HG03097 (cell line): Measurements from ENCODE around the gene ATP6V1B1.
A peak's percentile ranks its signal among the peaks of the same experiment; 100 is the strongest.
"Not testable (repeated sequence)": the region's sequence is repeated elsewhere in the genome, so short reads cannot be mapped to it uniquely, and the experiment has no call there.

Source experiments
- ATAC-seq: cut with Tn5 transposase; IDR thresholded peaks from one replicate; pipeline ENCODE4 v1.9.1; 2021; ENCODE audit not compliant: unreplicated experiment, low FRiP score

ATP6V1B1 gene

DNA sequence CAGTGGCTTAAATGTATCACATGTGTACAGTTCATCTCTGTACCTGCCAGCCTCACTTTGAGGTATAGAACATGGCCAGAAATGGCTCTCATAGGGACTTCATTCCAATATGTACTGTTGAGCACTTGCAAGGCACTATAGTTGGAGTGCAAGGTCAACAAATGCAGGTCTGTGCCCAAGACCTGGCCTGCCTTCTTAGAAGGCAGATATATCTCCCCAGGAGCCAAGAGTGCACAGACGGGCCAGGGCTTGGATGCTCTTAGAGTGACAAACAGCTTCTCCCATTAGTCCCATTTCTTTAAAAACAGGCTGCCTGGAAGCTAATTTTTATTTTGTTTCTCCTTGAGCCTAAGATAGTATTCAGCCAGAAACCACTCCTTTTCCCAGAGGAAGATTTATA is 51.7 kb downstream of the ATP6V1B1 start:
- no peak for ATAC-seq

DNA sequence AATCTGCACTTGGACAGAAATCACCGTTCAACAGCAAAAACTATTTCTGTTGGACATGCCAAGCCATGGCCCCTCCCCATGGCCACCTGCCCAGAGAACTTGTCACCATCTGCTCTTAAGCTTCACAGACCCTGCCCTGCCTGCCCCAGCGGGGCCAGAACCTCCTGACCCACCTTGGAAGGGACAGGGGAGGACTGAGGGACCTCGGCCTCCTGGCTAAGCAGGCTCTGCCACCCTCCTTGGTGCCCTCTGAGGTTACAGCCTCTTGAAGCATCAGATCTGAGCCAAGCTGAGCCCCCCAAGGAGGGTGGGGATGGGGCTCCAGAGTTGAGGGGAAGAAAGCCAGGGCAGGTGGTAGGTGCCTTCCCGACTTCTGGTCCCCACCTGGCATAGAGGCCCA is 52.5 kb downstream of the ATP6V1B1 start:
- ATAC-seq: no peak

DNA sequence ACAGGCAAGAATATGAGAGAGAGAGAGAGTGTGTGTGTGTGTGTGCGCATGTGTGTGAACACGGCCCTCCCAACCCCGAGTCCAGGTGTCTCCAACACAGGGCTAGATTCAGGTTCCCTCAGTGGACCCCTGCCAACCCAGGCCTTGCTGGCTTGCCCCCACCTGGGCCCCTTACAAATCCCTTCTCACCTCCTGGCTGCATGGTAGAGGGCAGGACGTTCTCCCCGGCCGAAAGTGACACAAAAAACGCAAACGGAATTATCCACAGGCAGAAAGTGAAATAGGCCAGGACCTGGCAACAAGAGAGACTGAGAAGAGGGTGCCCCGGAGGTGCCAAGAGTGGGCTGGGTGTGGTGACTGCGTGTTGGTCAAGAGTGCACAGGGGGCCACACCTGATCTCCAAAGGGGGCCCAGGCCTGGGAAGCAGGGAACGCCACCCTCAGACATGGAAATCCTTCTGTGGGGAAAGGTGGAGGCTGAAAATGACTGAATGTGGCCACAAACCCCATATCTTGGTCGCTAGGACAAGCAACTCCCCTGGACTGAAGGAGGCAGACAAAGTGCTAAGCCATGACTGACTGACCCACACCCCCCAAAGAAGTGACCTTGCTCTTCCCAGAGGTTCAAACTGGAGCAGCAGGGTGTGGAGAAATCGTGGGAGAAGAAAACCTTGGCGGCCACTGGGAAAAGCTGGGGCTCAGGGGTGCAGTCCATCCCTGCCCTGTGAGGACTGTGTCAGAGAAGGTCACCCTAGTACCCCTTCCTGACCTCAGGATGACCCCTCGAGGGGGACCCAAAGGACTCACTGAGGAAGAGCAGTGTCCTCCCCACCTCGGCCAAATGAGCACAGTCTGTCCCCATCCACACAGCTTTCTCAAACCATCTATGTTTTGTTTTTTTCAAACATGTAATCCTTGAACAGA is 53.3 kb downstream of the ATP6V1B1 start:
- ATAC-seq: no peak

DNA sequence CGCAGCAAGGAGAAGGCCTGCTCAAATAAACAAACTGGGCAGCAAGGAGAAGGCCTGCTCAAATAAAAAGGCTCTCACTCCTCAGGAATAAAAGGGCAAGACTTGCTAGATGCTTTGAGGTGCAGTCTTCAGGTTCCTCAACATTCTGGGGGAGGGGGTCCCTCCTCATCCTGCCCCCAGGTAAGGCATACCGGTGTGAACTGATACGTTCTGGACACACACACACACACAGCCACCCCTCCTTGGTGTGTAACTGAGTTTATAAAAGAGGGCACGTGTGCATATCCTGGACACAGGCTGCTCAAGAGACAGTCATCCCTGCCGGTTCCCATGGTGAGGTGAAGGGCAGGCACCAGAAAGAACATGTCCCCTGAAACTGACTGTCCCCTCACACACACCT is 54.5 kb downstream of the ATP6V1B1 start:
- no peak for ATAC-seq

DNA sequence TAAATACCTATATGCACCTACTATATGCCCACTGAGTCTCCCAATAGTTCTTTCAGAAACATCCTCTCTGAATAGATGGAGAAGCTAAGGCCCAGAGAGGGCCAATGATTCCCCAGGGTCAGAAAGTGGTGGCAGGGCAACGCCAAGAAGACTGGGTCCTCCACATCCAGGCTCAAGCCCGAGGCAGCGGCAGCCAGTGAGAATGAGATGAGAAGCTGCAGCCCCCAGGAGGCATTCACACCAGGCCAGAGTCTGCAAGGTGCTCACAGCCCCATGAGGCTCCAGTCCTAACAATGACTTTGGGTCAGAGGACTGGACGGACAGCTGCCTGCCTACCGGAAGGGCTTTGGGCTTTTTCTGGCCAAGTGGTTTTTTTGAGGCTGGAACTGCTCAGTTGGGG is 55.4 kb downstream of the ATP6V1B1 start:
- no peak for ATAC-seq

DNA sequence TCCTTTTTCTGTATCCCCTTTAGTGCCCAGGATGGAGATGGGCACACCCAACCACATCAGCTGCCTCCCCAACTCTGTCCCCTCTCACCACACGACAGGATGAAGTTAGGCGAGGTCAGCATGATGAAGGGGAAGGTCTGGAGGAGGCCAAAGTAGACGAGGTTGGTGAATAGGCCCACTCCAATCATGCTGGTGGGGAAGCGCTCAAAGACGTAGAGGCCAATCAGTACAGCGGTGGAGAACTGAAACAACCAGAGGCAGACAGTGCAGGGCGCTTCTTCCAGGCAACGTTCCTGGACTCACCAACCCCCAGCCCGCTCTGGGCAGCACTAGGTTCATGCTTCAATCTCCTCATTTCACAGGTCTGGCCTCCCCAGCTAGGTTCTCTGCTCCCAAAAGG is 56.0 kb downstream of the ATP6V1B1 start:
- no peak for ATAC-seq

DNA sequence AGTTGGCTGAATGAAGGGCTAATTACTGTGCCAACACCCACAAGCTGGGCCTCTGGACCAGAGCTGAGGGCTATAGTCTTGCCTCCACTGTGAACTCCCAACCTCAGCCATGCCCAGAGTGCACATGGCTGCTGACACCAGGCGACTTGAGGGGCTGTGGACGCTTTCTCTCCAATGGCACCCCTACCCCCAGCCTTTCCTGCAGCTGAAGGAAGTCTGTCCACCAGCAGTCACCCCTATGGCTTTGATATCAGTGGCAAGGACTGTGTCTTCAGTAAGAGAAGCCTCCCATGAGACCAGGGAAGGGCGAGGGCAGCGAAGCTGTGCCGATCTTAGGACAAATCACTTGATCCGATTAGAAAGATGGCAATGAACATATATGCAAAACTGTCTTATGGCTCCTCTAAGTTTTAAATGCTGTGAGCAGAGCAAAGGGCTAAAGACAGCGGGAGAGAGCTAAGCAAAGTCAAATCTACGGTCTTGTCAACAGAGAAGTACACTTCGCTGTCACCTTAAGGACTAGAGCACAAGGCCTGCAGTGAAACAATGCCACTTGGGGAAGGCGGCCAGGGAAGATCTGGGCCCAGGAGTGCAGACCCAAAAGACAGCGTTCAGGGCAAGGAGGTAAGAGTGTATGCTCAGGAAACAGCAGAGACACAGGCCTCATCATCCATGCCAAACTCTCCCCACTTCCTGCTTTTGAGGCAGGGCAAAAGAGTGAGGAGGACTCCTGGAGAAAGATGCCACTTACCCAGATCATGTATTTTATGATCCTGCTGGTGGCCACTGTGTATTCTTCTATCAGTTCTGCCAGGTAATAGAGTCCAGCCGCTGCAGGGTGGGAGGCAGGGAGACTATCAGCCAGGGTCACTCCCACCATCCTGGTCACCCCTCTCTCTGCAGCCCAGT is 57.5 kb downstream of the ATP6V1B1 start:
- no peak for ATAC-seq

DNA sequence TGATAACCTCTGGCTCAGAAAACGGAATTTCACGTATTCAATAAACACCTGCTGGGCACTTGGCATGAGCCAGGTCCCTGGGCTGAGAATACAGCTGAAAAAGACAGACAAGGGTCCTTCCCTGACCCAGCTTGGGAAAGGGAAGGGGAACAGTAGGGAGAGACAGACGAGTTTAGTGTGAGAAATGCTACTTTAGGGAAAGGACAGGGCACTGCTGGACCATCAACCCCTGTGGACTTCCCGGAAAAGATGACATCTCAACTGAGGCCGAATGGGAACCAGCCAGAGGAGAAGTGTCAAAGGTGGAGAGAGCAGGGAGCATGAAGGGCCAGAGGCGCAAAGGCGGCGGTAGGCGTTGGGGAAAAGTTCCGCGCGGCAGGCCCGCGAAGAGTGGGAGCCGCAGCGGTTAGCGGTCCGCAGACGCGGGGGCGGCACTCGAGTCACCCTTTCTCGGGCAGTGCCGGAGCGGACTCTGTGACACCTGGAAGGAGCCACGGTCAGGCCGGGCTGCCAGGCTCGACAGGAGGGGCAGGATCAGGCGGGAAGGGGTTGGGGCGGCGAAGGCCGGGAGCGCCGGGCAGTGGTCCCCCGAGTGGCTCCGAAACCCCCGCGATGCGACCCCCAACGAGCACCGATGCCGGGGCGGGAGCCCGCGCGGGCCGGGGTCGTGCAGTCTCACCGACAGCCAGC is 58.5 kb downstream of the ATP6V1B1 start:
- ATAC-seq: peak; percentile 6

DNA sequence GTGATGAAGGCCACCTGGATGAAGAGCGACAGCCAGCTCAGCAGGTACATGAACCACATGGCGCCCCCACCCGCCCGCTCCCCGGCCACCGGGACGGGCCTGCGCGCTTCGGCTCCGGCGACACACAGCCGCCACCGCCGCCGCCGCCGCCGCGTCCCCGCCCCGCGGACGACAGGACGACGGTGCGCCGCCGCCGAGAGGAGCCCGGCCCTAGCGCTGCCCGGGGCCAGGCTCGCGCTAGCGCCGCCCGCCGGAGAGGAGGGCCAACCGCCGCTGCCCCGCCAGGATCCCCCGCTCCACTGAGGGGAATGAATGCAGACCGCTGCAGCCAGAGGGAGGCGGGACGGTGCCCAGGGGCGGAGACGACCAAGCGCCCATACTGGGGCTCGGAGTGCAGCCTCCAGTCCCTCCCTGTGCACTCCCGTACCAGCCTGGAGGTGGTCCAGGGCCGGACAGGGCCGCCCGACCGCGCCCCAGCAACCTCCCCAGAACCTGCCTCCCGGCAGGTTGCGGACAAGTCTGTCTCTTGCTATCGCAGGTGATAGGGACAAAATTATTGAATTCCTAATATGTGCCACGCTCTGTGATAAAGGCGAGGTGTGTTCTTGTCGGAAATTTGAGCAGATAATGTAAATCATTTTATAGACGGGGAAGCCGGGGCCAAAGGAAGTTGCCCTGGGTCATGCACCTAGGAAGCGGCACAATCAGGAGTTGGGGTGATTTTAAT is 59.2 kb downstream of the ATP6V1B1 start, which contains the start of gene TEX261:
Gene TEX261 (minus strand): TSS at position 175 of the 727 bp plus-strand sequence. CDS start 116 bp downstream, at position 59.
- peak; percentile 95 for ATAC-seq

DNA sequence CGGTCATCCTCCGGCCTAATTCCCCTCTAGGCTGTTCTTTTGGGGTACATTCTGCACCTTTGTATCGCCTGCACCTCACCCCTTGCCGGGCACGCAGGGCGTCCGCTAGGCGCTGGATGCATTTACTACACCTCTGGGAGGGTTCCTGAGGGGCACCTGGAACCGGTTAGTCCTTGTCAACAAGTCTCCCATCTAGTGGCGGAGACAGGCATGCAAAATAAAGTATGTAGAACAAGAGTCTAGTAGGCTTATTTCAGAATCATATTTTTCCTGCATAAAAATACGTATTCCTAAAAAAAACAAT is 59.7 kb downstream of the ATP6V1B1 start:
- ATAC-seq: peak; percentile 37

DNA sequence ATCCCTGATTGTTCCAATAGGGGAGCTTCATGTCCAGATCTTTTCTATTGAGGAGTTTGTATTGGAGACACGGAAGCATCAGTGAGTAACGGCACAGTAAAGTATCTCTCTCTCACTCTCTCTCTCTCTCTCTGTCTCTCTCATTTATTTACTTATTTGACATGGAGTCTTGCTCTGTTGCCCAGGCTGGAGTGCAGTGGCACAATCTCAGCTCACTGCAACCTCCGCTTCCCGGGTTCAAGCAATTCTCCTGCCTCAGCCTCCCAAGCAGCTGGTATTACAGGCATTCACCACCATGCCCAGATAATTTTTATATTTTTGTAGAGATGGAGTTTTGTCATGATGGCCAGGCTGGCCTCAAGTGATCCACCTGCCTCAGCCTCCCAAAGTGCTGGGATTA is 63.2 kb downstream of the ATP6V1B1 start:
- not testable (repeated sequence) for ATAC-seq

DNA sequence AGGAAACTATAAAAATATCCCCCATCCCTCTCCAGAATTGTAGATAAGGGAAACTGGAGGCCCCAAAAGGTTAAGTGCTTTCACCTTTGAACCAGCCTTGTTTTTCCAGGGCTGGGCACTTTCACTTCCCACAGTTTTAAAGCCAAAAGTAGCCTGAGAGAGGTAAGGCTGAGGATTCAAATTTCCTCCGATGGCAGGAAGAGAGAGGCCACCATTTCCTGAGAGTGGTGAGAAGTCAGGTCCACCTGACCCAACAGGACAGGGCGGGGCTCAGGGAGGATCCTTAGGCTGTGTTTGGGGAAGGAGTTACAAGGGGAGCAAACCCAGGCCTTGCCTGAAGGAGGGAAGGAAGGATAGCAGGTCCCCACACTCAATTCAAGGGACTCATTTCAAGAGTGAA is 63.7 kb downstream of the ATP6V1B1 start:
- no peak for ATAC-seq

DNA sequence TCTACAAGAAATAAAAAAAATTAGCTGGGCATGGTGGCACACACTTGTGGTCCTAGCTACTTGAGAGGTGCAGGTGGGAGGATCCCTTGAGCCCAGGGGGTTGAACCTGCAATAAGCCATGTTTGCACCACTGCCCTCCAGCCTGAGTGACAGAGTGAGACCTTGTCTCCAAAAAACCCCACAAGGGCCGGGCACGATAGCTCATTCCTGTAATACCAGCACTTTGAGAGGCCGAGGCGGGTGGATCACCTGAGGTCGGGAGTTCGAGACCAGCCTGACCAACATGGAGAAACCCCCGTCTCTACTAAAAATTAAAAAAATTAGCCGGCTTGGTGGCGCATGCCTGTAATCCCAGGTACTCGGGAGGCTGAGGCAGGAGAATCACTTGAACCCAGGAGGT is 64.2 kb downstream of the ATP6V1B1 start:
- ATAC-seq: not testable (repeated sequence)

DNA sequence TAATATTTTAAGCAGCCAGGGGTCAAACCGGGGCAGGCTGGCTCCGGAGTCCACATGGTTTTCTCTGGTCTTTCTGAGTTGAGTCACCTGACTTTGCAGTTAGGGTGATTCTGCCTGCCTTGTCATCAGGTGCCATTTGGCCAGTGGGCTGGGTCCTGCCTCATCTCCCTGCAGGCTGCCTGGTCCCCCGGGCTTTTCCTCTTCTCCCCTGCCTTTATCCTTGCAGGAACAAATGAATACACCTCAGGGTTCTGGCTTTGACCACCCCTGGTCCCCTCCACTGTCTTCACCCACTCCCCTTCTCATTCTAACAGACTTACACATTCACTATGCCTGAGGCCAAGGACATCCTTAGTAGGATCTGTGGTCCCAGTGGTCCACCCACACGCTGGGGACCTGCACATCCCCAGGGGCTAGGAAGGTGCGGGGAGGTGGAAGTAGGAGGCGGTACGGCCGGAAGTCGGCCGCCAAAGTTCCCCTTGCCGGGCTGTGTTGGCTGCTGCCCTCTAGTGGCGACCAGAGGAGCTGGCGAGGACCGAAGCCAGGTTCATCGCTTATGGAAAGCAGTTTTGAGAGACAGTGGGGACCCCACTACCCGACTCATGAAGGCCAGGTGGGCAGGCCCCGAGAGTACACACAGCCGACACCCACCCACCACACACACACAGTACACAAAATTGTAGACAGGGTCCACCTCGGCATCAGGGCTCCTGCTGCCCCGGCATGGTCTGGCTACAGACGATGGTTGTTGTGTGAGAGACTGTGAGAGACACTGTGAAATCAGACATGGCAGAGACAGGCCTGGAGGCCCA is 65.3 kb downstream of the ATP6V1B1 start:
- ATAC-seq: peak; percentile 77

DNA sequence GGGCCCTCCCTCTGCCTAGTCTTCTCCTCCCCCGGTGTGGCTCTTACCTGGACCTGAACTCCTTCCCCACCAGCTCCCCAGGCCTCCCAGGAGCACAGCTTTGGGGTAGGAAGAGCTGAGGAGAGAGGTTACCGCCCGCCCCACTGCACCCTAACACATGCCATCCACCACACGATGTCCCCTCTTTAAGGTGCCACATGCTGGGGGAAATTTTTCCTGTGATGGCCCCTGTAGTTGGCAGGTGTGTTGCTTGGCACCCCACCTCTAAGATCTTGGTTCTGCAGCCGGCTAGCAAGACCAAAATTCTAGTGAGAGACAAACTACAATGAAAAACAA is 65.9 kb downstream of the ATP6V1B1 start:
- no peak for ATAC-seq

DNA sequence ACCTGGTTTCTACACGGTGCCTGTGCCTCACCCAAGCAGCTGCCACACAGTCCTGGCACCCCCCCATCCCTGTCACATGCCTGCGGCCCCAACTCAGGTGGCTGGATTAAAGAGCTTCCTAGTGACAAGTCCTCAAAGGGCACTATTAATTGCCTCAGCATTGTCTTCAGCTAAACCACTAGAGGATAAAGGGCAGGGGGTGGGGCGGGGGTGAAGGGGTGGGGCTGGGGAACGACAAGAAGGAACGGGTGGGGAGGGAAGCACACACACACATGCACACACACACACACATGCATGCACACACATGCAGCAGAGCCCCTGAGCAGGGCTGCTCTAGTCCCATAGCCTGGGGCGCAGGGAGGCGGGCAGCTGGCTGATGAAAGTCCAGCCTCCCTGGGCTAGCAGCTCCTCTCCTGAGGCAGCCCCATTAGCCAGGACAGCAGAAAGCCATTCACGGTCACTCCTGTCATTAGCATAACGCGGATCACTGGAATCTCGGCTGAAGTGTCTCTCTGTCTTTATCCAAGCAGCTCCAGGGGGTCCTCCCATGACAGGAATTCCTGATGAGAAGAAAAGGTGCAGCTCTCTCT is 66.4 kb downstream of the ATP6V1B1 start:
- ATAC-seq: no peak

DNA sequence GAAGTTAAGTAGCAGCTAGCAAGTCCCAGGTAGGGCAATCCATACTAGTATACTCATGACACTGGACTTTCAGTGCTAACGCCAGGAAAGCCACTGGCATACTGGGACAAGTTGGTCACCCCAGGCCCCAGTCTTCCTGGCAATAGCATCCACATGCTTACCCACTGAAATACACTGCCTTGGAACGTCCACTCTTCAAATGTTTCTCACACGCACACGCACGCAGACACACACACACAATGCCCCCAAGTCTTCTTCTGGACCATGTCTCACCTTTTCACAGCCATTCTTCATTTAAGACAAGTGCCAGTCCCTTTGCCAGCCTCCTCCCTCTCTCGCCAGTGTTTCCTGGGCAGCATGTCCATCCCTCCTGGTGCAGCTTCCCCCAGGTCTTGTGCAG is 67.7 kb downstream of the ATP6V1B1 start:
- no peak for ATAC-seq

DNA sequence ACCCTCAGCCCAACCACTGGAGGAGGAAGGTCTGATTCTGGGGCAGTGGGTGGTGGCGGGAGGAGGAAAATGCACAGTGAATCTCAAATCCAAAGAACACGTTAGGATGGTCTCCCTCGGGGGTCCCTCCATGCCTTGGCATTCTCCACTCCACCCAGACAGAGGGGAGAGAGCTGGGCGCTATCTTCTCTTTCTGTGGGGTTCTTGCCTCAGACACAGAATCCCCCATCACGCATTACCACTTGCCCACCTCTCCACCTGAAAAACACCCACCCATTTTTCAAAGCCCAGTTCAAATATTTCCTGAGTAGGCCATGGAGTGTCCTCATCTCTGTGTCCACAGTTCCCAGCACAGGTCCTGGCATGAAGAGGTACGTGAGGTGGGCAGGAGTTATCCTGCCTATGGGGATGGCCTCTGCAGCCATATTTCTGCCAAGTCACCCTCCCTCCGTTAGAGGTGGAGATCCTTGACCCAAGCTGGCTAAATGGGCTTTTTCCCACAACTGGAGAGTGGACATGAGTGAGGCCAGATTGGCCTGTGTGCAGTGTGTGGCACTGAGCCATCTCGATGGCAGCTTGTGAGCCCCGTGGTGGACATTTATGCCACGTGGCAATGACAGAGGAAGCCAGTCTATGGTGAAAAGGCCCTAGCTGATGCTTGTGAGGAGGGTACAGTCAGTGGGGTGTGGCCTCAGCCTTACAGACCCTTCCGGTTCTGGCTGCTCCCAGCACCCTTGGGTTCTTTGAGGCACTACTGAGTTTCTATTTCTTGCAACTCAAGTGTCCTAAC is 68.5 kb downstream of the ATP6V1B1 start:
- no peak for ATAC-seq
